Fibroblast of pulmonary artery (primary cell): ENCODE measurements around the gene NFKBIE.

Experiments
- DNase-seq: peaks from one replicate; pipeline ENCODE4 v3.0.0-alpha.2; 2010; ENCODE audit warnings: low read depth
- H3K4me3 ChIP-seq: replicated peaks from 2 replicates; pipeline ENCODE4 v1.5.1; 2011; ENCODE audit warnings: low read depth, mild to moderate bottlenecking, control low read depth, low read length, moderate library complexity
- TF ChIP-seq, protein P1 (sequence below): IDR thresholded peaks from 2 replicates; pipeline ENCODE4 v1.5.1; 2011; ENCODE audit warnings: mild to moderate bottlenecking, control low read depth, low read length, inconsistent platforms; ENCODE audit errors: missing control alignments

Gene NFKBIE

DNA sequence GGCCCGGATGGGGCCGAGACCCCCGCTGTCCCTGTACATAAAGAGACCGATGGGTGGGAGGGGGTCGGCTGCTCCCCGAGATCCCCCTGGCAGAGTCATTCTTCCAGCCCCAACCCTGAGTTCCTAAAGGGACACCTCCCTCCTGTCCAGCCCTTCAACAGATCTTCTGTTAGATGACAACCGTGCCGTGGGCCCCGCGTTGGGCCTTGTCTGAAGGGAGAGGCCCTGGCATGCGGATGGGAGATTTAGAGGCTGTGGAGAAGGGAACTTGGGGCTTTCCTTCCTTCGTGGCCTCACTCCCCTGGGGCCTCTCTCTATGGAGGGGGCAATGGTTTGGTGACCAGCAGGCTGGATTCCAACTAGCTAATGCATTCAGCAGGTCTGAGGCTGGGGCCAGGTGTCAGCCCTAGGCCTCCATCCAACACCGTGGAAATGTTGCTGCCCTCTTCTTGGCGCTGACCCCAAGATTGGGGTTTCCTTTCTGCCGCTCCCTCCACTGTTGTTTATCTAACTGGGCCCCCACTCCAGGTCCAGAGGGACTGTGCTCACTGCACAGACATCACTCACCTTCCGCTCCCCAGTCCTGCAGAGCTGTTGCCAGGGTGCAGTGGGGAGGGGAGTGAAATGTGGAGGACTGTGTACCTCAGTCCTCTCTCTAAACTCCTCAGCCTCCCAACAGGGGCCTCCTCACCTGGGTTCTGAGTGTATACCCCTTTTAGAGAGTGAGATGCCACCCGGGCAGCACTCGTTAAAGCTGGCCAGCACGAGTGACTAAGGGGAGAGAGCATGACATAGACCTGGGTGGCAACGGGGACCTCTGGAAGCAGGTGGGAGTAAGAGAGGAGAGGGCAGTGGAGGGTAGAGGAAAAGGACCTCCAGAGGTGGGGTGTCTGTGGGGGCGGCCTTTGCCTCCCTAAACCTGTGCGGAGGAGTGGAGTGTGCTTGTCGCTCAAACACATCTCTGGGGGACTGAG lies 11.6 kb upstream of the NFKBIE start:
- TF ChIP-seq, protein P1, sequence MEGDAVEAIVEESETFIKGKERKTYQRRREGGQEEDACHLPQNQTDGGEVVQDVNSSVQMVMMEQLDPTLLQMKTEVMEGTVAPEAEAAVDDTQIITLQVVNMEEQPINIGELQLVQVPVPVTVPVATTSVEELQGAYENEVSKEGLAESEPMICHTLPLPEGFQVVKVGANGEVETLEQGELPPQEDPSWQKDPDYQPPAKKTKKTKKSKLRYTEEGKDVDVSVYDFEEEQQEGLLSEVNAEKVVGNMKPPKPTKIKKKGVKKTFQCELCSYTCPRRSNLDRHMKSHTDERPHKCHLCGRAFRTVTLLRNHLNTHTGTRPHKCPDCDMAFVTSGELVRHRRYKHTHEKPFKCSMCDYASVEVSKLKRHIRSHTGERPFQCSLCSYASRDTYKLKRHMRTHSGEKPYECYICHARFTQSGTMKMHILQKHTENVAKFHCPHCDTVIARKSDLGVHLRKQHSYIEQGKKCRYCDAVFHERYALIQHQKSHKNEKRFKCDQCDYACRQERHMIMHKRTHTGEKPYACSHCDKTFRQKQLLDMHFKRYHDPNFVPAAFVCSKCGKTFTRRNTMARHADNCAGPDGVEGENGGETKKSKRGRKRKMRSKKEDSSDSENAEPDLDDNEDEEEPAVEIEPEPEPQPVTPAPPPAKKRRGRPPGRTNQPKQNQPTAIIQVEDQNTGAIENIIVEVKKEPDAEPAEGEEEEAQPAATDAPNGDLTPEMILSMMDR, result no peak
- no peak for DNase-seq
- no peak overlapping the region for H3K4me3 ChIP-seq

DNA sequence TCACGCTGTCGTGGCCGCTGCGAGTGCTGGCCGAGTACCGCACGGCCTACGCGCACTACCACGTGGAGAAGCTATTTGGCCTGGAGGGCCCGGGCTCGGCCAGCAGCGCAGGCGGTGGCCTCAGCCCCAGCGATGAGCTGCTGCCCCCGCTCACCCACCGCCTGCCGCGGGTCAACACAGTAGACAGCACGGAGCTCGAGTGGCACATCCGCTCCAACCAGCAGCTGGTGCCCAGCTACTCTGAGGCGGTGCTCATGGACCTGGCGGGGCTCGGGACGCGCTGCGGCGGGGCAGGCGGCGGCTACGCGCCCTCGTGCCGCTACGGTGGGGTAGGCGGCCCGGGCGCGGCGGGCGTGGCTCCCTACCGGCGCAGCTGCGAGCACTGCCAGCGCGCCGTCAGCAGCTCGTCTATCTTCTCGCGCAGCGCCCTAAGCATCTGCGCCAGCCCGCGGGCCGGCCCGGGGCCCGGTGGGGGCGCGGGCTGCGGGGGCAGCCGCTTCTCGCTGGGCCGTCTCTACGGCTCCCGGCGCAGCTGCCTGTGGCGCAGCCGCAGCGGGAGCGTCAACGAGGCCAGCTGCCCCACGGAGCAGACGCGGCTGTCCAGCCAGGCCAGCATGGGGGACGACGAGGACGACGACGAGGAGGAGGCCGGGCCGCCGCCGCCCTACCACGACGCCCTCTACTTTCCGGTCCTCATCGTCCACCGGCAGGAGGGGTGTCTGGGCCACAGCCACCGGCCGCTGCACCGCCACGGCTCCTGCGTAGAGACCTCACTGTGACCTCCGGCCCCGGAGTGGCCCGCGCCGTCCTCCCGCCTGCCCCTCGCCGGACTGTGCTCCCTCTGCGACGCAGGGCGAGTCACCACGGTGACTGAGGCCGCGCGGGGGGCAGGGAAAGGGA lies 10.6 kb upstream of the NFKBIE start:
- no peak for DNase-seq
- TF ChIP-seq, protein P1, result no peak
- H3K4me3 ChIP-seq, result no peak overlapping the region

DNA sequence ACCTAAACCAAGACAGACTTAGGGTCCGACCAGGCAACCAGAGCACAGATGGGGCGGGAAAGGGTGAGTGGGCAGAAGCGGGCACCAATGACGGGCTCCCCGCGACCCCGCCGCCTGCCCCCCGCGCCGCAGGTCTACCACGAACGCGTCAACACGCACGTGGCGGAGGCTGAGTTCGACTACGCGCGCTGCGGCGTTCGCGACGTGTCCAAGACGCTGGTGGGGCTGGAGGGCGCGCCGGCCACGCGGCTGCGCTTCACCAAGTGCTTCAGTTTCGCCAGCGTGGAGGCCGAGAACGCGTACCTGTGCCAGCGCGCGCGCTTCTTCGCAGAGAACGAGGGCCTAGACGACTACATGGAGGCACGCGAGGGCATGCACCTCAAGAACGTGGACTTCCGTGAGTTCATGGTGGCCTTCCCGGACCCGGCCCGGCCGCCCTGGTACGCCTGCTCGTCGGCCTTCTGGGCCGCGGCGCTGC lies 10.0 kb upstream of the NFKBIE start:
- DNase-seq, result no peak
- H3K4me3 ChIP-seq, result no peak overlapping the region
- TF ChIP-seq, protein P1, result no peak

DNA sequence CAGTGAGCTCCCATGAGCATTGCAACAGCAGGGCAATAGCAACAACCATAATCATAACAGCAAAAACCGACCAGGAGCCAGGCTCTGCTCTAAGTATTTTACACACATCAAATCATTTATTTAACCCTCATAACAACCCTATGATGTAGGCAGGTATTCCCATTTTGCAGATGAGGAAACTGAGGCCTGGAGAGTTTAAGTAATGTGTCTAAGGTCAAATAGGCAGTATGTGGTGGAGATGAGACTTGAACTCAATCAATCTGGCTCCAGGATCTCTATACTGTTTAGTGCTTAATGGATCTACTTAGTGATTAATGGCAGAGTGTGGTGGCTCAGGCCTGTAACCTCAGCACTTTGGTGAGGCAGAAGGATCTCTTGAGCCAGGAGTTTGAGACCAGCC lies 8.3 kb upstream of the NFKBIE start:
- TF ChIP-seq, protein P1, result no peak
- DNase-seq, result no peak
- no peak overlapping the region for H3K4me3 ChIP-seq

DNA sequence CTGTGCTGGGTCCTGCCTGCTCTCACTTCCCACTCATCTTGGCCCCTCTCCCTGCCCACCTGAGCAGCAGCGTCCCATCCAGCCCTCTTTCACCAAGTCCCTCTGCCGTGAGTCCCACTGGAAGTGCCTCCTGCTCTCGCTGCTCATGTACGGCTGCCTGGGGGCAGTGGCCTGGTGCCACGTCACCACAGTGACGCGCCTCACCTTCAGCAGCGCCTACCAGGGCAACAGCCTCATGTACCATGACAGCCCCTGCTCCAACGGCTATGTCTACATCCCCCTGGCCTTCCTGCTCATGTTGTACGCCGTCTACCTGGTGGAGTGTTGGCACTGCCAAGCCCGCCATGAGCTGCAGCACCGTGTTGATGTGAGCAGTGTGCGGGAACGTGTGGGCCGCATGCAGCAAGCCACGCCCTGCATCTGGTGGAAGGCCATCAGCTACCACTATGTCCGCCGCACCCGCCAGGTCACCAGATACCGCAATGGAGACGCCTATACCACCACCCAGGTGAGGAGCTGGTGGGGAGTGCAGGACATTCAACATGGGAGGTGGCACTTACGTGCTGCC lies 7.7 kb upstream of the NFKBIE start:
- H3K4me3 ChIP-seq, result no peak overlapping the region
- DNase-seq, result no peak
- TF ChIP-seq, protein P1, result no peak

DNA sequence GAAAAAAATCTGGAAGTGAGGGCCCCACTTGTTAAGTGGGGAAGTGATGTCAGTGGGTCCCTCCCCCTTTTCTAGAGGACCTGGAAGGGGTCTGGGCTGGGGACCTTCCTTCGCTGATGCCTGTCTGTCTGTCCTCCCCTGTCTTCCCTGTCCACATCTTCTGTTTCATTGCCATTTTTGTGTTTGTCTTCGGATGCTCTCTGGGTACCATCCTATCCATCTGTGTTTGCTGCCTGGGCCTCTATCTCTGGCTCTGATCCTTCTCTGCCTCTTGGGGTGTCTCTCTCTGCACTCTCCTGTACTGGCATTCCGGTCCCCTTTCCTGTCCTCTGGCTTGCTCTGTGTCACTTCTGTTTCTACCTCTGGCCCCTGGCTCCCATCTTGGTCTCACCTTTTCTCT lies 7.2 kb upstream of the NFKBIE start:
- no peak overlapping the region for H3K4me3 ChIP-seq
- TF ChIP-seq, protein P1, result no peak
- DNase-seq, result no peak
